Measurements from ENCODE around the gene COL2A1.

Gene COL2A1

DNA sequence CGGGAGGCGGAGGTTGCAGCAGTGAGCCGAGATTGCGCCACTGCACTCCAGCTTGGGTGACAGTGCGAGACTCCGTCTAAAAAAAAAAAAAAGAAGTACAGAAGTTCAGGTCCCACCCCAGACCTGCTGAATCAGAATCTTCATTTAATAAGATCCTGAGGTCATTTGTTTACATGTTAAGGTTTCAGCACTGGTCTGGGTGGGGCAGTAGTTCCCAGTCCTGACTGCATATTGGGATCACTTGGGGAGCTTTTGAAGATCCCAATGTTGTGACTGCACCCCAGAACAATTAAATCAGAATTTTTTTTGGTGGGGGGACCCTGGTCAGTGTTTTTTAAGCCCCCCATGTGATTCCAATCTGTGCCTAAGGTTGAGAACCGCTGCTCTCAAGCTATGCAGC is 11.7 kb upstream of the COL2A1 start:
- DNase-seq (ENCODE audit: low read depth), result no peak
- TF ChIP-seq, protein P1, sequence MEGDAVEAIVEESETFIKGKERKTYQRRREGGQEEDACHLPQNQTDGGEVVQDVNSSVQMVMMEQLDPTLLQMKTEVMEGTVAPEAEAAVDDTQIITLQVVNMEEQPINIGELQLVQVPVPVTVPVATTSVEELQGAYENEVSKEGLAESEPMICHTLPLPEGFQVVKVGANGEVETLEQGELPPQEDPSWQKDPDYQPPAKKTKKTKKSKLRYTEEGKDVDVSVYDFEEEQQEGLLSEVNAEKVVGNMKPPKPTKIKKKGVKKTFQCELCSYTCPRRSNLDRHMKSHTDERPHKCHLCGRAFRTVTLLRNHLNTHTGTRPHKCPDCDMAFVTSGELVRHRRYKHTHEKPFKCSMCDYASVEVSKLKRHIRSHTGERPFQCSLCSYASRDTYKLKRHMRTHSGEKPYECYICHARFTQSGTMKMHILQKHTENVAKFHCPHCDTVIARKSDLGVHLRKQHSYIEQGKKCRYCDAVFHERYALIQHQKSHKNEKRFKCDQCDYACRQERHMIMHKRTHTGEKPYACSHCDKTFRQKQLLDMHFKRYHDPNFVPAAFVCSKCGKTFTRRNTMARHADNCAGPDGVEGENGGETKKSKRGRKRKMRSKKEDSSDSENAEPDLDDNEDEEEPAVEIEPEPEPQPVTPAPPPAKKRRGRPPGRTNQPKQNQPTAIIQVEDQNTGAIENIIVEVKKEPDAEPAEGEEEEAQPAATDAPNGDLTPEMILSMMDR (IDR thresholded peaks at IDR 0.05; ENCODE audit: insufficient read depth, low read depth, low read length, missing control alignments), result no peak
- no peak overlapping the region for H3K4me3 ChIP-seq (ENCODE audit: low read depth, low read length)

DNA sequence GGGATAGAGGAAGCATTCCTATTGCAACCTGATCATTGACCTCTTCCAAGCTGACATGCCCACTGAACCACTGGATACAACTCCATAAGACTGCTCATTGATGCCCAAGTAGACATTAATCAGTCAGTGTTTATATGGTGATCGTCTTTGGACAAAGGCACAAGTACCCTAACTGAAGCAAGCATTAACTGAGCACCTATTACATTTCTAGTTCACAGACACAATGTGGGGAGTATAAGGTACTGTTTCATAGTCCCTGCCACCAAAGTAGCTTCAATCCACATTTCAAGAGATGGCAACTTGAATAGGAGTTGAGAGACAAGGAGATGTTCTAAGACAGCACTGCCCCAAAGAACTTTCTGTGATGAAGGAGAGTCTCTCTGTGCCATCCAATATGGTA is 10.9 kb upstream of the COL2A1 start:
- DNase-seq (ENCODE audit: low read depth), result no peak
- TF ChIP-seq, protein P1 (IDR thresholded peaks at IDR 0.05; ENCODE audit: insufficient read depth, low read depth, low read length, missing control alignments), result no peak
- no peak overlapping the region for H3K4me3 ChIP-seq (ENCODE audit: low read depth, low read length)

DNA sequence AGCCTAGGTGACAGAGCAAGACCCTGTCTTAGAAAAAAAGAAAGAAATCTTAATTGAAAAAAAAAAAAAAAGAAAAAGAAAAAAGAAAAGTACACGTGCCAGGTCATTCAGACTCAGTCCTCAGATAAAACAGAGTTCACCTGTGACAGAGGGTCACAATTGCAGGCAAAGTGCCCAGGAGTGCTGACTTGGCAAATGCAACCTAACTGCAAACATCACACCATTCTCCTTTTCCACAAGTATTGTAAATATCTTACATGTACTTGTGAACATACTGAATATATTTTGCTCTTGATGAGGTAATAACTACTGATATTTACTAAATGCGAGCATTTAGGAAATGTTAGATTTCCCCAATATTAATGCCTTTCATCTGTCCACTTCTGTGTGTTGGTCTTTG is 9.0 kb upstream of the COL2A1 start:
- no peak overlapping the region for H3K4me3 ChIP-seq (ENCODE audit: low read depth, low read length)
- no peak for DNase-seq (ENCODE audit: low read depth)
- TF ChIP-seq, protein P1 (IDR thresholded peaks at IDR 0.05; ENCODE audit: insufficient read depth, low read depth, low read length, missing control alignments), result no peak

DNA sequence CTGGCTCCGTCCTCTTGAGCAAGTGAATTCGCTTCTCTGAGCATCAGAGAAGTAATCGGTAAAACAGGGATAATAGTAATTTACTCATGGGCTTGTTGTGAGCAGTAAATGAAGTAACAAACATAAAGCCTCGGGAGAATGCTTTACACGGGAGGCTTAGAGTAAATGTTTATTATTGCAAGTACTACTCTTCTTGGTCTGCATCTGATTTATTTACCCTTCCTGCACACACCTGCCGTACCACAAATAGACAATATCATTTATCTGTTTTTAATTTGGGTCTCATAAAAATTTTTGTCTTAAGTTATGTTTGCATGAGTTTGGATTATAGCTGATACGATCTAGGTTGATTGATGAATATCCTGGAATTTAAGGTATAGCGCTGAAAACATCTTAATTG is 7.8 kb upstream of the COL2A1 start:
- TF ChIP-seq, protein P1 (IDR thresholded peaks at IDR 0.05; ENCODE audit: insufficient read depth, low read depth, low read length, missing control alignments), result no peak
- H3K4me3 ChIP-seq (ENCODE audit: low read depth, low read length), result no peak overlapping the region
- DNase-seq (ENCODE audit: low read depth), result no peak

DNA sequence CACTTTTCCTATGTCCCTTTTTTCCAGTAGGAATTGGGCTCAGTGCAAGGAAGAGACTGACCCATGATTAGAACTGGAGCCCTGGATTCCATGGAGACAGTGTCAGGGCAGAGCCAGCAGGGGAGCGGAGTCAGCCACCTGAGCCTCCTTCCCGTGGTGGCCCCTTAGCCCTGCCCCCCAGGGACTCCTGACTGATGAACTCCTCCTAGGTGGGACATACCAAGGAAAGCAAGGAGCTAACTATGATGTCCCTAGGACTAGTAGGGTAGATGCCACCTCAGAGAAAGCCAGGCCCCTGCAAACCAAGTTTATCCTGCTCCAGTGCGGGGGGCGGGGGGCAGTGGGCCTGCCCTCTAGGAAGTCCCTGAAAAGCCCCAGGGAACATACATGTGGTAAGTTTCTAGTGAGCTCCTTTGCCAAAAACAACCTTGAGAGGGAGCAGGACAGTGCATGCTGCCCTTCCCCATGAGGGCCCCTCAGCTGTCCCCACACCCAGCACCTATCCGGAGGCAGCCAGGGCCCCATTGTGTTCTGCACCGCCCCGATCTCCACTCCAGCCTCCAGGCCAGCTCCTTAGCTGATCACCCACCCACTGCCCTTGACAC is 6.2 kb upstream of the COL2A1 start:
- TF ChIP-seq, protein P1 (IDR thresholded peaks at IDR 0.05; ENCODE audit: insufficient read depth, low read depth, low read length, missing control alignments), result no peak
- DNase-seq (ENCODE audit: low read depth), result no peak
- no peak overlapping the region for H3K4me3 ChIP-seq (ENCODE audit: low read depth, low read length)

DNA sequence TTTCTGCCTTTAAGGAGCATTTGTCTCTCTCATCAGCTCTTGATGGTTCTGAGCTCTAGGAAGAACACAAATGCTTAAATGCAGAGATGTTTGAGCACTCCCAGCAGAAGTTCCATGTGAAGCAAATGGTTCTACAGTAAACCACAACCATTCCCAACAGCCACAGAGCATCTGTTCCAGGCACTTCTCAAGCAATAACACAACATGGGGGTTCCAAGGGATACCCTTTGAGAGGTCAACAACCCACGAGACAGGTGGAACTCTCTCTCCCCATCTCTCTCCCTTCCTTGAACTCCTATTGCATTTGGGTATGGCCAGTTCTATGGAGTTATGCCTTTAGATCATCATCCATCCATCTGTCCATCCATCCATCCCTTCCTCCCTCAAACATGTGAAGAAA is 5.2 kb upstream of the COL2A1 start:
- H3K4me3 ChIP-seq (ENCODE audit: low read depth, low read length), result no peak overlapping the region
- TF ChIP-seq, protein P1 (IDR thresholded peaks at IDR 0.05; ENCODE audit: insufficient read depth, low read depth, low read length, missing control alignments), result no peak

DNA sequence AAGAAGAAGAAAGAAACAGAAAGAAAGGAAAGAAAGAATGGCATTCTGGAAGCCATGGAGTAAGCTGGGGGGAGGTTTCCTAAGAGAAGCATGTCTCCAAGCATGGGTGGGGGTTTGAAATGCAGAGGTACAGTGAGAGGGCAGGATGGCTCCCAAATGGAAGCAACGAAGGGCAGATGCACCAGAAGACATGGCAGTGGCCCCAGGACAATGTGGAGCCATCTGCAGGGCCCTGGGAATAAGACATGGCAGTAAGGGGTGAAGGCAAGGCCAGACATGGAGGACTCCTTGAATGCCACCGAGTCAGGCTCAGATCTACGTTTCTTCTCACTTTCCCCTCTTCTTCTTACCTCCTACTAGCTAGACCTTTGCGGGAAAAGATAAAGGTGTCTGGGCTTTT is 4.7 kb upstream of the COL2A1 start:
- TF ChIP-seq, protein P1 (IDR thresholded peaks at IDR 0.05; ENCODE audit: insufficient read depth, low read depth, low read length, missing control alignments), result no peak
- no peak for DNase-seq (ENCODE audit: low read depth)
- H3K4me3 ChIP-seq (ENCODE audit: low read depth, low read length), result no peak overlapping the region

More for the DNA sequence above, 5.2 kb upstream of the COL2A1 start:
- no peak for DNase-seq (ENCODE audit: low read depth)

All from GM12865 (cell line).